Adrenal gland (tissue), 5 donors: Measurements from ENCODE around the gene SLC39A7.

Experiments
- POLR2A ChIP-seq, 2 donors: fragments of 450-650 bp; IDR thresholded peaks; one replicate each; pipeline ENCODE4 v1.6.1; 2017; ENCODE audit warnings: antibody characterized with exemption in 2 of 2, mild to moderate bottlenecking in 2 of 2, moderate library complexity in 1 of 2
- TF ChIP-seq, protein P1 (sequence below), 6 experiments: fragments of 450-650 bp in 4 of 6; fragments of 200-600 bp in 2 of 6; sonication (generic) in 1 of 6; IDR thresholded peaks; 1 replicate in 5 of 6; 2 replicates in 1 of 6; pipeline versions ENCODE4 v1.5.1 to v1.8.0; 2016 to 2021; ENCODE audit warnings: antibody characterized with exemption in 6 of 6, mild to moderate bottlenecking in 2 of 6, moderate library complexity in 1 of 6
- donor health status: DM: no; HTN: no; CAD: no.

DNA sequence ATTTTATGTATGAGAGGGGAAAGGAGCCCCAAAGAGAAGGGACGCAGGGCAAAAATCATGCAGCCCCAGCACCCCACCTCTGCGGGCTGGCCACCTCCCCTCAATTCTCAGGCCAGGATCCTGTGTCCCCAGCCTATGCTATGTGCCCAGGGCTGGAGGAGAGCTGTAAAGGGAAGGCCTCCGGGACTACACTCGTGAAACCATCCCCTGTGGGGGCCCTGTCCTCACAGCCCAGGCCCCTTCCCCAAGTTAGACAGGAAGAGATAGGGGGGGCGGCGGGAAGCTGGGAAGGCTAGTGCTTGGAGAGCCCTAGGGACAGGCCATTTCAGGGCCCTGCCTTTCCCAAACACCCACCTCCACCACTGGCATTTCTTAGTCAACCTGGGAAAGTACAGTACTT lies 7.0 kb upstream of the SLC39A7 start:
- TF ChIP-seq, protein P1, sequence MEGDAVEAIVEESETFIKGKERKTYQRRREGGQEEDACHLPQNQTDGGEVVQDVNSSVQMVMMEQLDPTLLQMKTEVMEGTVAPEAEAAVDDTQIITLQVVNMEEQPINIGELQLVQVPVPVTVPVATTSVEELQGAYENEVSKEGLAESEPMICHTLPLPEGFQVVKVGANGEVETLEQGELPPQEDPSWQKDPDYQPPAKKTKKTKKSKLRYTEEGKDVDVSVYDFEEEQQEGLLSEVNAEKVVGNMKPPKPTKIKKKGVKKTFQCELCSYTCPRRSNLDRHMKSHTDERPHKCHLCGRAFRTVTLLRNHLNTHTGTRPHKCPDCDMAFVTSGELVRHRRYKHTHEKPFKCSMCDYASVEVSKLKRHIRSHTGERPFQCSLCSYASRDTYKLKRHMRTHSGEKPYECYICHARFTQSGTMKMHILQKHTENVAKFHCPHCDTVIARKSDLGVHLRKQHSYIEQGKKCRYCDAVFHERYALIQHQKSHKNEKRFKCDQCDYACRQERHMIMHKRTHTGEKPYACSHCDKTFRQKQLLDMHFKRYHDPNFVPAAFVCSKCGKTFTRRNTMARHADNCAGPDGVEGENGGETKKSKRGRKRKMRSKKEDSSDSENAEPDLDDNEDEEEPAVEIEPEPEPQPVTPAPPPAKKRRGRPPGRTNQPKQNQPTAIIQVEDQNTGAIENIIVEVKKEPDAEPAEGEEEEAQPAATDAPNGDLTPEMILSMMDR (IDR thresholded peaks at IDR 0.05): no peak
- no peak for TF ChIP-seq POLR2A (IDR thresholded peaks at IDR 0.05)
